PC-3 (cell line): ENCODE results near the gene BAZ1B. TPM values are rescaled to one million over a fixed set of nuclear protein-coding genes. Genes with fewer than 3 reads are reported as not detected.

Source experiments
- ATAC-seq: fragments of 200-7000 bp; cut with Tn5 transposase; 2 replicates; pipeline ENCODE4 v1.9.1; 2020; ENCODE audit warnings: mild to moderate bottlenecking, moderate library complexity
- Bru-seq: library from RNA; stranded (reverse); fragments of 400-500 nt; gene quantifications from one replicate; lab custom pipeline; 2021; lab: Mats Ljungman, UMichigan
- BruChase-seq, 2 experiments: library from RNA; stranded (reverse); fragments of 400-500 nt; gene quantifications; one replicate each; lab custom pipeline; 2021; lab: Mats Ljungman, UMichigan
- BruUV-seq: library from RNA; stranded (reverse); fragments of 400-500 nt; replicated peaks from 2 replicates; lab custom pipeline; 2021; lab: Mats Ljungman, UMichigan
- CTCF ChIA-PET: fragments of 300-600 bp; sonication (Branson Sonifier 250); formaldehyde crosslinking; loops from one replicate; lab custom pipeline; 2022; ENCODE audit warnings: antibody characterized with exemption; lab: Charles Lee
- POLR2A ChIA-PET: fragments of 300-600 bp; sonication (Branson Sonifier 250); formaldehyde crosslinking; loops from one replicate; lab custom pipeline; 2022; ENCODE audit warnings: antibody characterized with exemption; ENCODE audit not compliant: unreplicated experiment; lab: Charles Lee
- DNase-seq: peaks from one replicate; pipeline ENCODE4 v3.0.0-alpha.2; 2015
- H2AFZ ChIP-seq: fragments of 300-600 bp; sonication (generic); 2 replicates; pipeline ENCODE4 v1.6.0; 2016; ENCODE audit warnings: antibody characterized with exemption, low read length
- H3F3A ChIP-seq: fragments of 300-600 bp; sonication (generic); one replicate; pipeline ENCODE4 v1.6.0; 2017; ENCODE audit warnings: antibody characterized with exemption, low read length, control low read depth, mild to moderate bottlenecking; ENCODE audit not compliant: unreplicated experiment
- H3K27ac ChIP-seq: fragments of 300-600 bp; sonication (generic); 2 replicates; pipeline ENCODE4 v1.5.1; 2016; ENCODE audit warnings: mild to moderate bottlenecking, low read length
- H3K27me3 ChIP-seq: fragments of 300-600 bp; sonication (generic); 2 replicates; pipeline ENCODE4 v1.6.1; 2016; ENCODE audit warnings: low read length, mixed read lengths
- H3K36me3 ChIP-seq: fragments of 300-600 bp; sonication (generic); 2 replicates; pipeline ENCODE4 v1.6.1; 2016; ENCODE audit warnings: low read depth, mixed run types, low read length, mixed read lengths
- H3K4me1 ChIP-seq: fragments of 300-600 bp; sonication (generic); 2 replicates; pipeline ENCODE4 v1.5.1; 2016; ENCODE audit warnings: low read length; ENCODE audit not compliant: insufficient read depth
- H3K4me2 ChIP-seq: fragments of 300-600 bp; sonication (generic); 2 replicates; pipeline ENCODE4 v1.6.0; 2016; ENCODE audit warnings: low read length
- H3K4me3 ChIP-seq: fragments of 300-600 bp; sonication (generic); 2 replicates; pipeline ENCODE4 v1.5.1; 2016; ENCODE audit warnings: mild to moderate bottlenecking, low read length, mixed read lengths
- H3K79me2 ChIP-seq: fragments of 300-600 bp; sonication (generic); 2 replicates; pipeline ENCODE4 v1.6.1; 2017; ENCODE audit warnings: low read length, mixed read lengths
- H3K9ac ChIP-seq: fragments of 300-600 bp; sonication (generic); 2 replicates; pipeline ENCODE4 v1.6.0; 2016; ENCODE audit warnings: mild to moderate bottlenecking, low read length
- H3K9me2 ChIP-seq: fragments of 300-600 bp; sonication (generic); replicated peaks from 2 replicates; pipeline ENCODE4 v1.6.1; 2016; ENCODE audit warnings: mixed run types, low read length, mixed read lengths
- H3K9me3 ChIP-seq: fragments of 300-600 bp; sonication (generic); 2 replicates; pipeline ENCODE4 v1.6.1; 2016; ENCODE audit warnings: low read length, mixed read lengths
- H4K20me1 ChIP-seq: fragments of 300-600 bp; sonication (generic); 2 replicates; pipeline ENCODE4 v1.6.1; 2016; ENCODE audit warnings: low read length, mixed read lengths
- CTCF ChIP-seq: fragments of 300-600 bp; sonication (generic); conservative IDR thresholded peaks from 2 replicates; pipeline ENCODE4 v1.5.1; 2017; ENCODE audit warnings: antibody characterized with exemption, low read depth, mild to moderate bottlenecking, low read length
- EZH2 ChIP-seq: fragments of 300-600 bp; sonication (generic); IDR thresholded peaks from one replicate; pipeline ENCODE4 v1.6.1; 2017; ENCODE audit warnings: antibody characterized with exemption, mild to moderate bottlenecking, low read length; ENCODE audit not compliant: unreplicated experiment
- EZH2phosphoT487 ChIP-seq: fragments of 300-600 bp; sonication (generic); IDR thresholded peaks from 2 replicates; pipeline ENCODE4 v1.6.1; 2018; ENCODE audit warnings: mild to moderate bottlenecking, antibody characterized with exemption, low read length, borderline replicate concordance
- intact Hi-C: fragments of 100-400 bp; cut with micrococcal nuclease; formaldehyde crosslinking; loops from 2 replicates; pipeline ENCODE4 v1.9.0; 2023
- long read RNA-seq: library from polyadenylated mRNA; unstranded; transcript quantifications from one replicate; pipeline ENCODE4 v2.0.0, GENCODE V29; 2021; ENCODE audit not compliant: unreplicated experiment
- total RNA-seq: library from RNA; depleted of rRNA; stranded (reverse); fragments of >200 nt; gene quantifications from 2 replicates; pipeline ENCODE4 v1.2.3, GENCODE V29; 2014; rRNA removed

BAZ1B gene
- total RNA-seq = 45.5 and 62.5 TPM in 2 replicates
- Bru-seq, nascent RNA = percentile 90 among the genes with signal in this experiment
- percentile 93 among the genes with signal in this experiment for BruChase-seq, experiment 1, labeled RNA remaining after a 6-hour chase
- BruChase-seq, experiment 2, labeled RNA remaining after a 2-hour chase = percentile 88 among the genes with signal in this experiment
- long read RNA-seq, partial matches to known transcripts = 70 of 95 reads
- long read RNA-seq, other reads (novel, unspliced or antisense) = 25 of 95 reads

- peak; percentile 92 for ATAC-seq
- no TSS peak for BruUV-seq
- Histone ChIP-seq H3K36me3 (peaks cover 8% of the 10 kb centered on the region; the same call in 1 of the 2 replicates), H3K4me3 (peak within 1 kb of the TSS; percentile 82), H3K4me1 (peaks cover 19% of the 10 kb centered on the region; the same call in 1 of the 2 replicates), H3K9me2 (no peaks in the 10 kb centered on the region), H2AFZ (peak within 1 kb of the TSS; percentile 89), H3K27ac (peak within 1 kb of the TSS; percentile 84), H3K9ac (peak within 1 kb of the TSS; percentile 96), H3K79me2 (peaks cover 44% of the 10 kb centered on the region), H4K20me1 (peaks cover 33% of the 10 kb centered on the region), H3F3A (no peaks in the 10 kb centered on the region), H3K27me3 (no peaks in the 10 kb centered on the region), H3K9me3 (no peaks in the 10 kb centered on the region), H3K4me2 (peak within 1 kb of the TSS; percentile 92)
- TF ChIP-seq CTCF = no peak
- TF ChIP-seq EZH2phosphoT487 = no peak
- TF ChIP-seq EZH2 = no peak
- CTCF ChIA-PET = no interaction called here
- peak; percentile 96 for DNase-seq
- intact Hi-C loops = loop anchor here (2.0 kb wide), 1 partner anchor 35 kb away; the partner anchor contains the start of gene BCL7B
- POLR2A ChIA-PET = interaction anchor here (0.6 to 0.9 kb wide), 3 partner anchors 50 to 216 kb away, joined by 4 to 7 read pairs (median 5); no protein-coding TSS in a partner anchor
Observed at GRCh38 chr7:73522105-73522872, at the start of gene BAZ1B. BAZ1B (minus strand) TSS chr7:73522293; CDS start chr7:73521933, 360 bp downstream.

DNA sequence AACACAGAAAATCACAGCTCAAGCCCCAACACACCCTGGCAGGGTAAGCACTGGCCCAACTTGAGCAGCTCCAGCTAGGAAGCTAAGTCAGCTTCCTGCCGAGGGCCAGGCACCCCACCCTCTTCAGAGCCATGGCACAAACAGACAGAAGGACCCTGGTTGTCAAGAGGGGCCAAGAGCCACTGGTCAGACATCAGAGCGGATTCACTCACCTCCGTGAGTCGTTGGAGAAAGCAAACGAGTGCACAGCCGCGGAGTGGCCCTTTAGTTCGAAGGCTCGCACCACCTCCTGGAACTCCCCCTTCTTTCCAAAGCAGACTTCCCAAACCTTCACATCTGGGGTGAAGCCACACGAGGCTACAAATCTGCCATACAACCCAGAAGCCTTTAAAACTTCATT is 48.9 kb upstream of the BAZ1B start:
- DNase-seq (no peak), ATAC-seq (no peak)
- H3K4me2 ChIP-seq = no peak overlapping the region
- H4K20me1 ChIP-seq = no peaks in the 10 kb centered on the region
- no peaks in the 10 kb centered on the region for H3K9me2 ChIP-seq
- H3K9ac ChIP-seq = no peak overlapping the region
- H3K36me3 ChIP-seq = peaks cover 39% of the 10 kb centered on the region
- CTCF ChIA-PET = no interaction called here
- peaks cover 5% of the 10 kb centered on the region; the same call in 1 of the 2 replicates for H3K79me2 ChIP-seq
- no peak overlapping the region for H3K4me3 ChIP-seq
- POLR2A ChIA-PET = no interaction called here
- H2AFZ ChIP-seq = no peak overlapping the region
- no peaks in the 10 kb centered on the region for H3K9me3 ChIP-seq
- no peak overlapping the region for H3K27ac ChIP-seq
- H3F3A ChIP-seq = no peaks in the 10 kb centered on the region
- intact Hi-C loops = no loop called here
- H3K27me3 ChIP-seq = no peaks in the 10 kb centered on the region
- TF ChIP-seq CTCF (no peak), EZH2phosphoT487 (no peak), EZH2 (no peak)
- H3K4me1 ChIP-seq = no peaks in the 10 kb centered on the region
- BruUV-seq = no TSS peak
